H54 (cell line): ENCODE results near the gene PDE2A.
A peak's percentile ranks its signal among the peaks of the same experiment; 100 is the strongest.

Experiments
- DNase-seq: peaks from one replicate; pipeline ENCODE4 v3.0.0; 2011; ENCODE audit warnings: low spot score, mixed read lengths; ENCODE audit not compliant: insufficient read length
- FAIRE-seq: peaks from 3 replicates; lab custom pipeline; 2011; peaks lifted over from hg19 to GRCh38; lab: Jason Lieb, UNC
- POLR2A ChIP-seq: IDR thresholded peaks from 2 replicates; pipeline ENCODE4 v1.6.1; 2011; ENCODE audit warnings: low read depth, mild to moderate bottlenecking, low read length

Gene PDE2A

DNA sequence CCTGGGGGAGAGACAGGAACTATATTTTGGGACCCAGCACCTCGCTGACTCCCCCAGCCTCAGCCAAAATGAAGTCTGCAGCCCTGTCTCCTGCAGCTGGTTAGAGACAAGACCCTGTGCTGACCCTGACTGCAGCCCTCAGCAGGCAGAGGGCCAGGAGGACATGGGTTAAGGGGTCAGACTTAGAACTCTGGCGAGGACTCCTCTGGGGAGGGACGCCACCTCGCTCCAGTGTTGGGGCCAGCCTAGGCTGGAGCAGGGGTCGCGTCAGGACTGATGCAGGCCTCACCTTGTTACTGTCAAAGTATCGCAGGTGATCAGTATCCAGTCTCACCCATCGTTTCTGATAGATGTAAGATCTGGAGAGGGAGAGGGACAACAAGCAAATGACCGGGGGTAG lies 36.9 kb upstream of the PDE2A start:
- FAIRE-seq: no peak

DNA sequence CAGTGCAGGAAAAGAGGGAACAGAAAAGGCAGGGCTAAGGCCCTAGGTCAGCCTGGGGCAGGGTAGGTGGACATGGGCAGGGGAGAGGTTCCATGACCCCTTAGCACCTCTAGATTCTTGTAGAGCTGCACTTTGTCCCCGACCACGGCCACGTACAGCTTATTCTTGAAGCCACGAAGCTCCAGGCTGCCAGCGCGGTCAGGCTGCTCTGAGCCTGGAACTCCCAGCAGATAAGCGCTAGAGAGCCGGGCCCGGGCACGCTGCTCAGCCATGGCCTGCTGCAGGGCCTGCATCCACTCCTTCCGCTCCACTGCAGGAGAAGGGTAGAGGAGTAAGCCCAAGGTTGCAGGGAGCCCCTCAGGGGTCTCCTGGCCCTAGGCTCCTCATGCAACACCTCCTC lies 36.1 kb upstream of the PDE2A start:
- DNase-seq (no peak), FAIRE-seq (no peak)
- TF ChIP-seq POLR2A: no peak

More for the DNA sequence above, 36.9 kb upstream of the PDE2A start:
- DNase-seq: no peak
- no peak for TF ChIP-seq POLR2A

GRCh38 chr11:72709478-72710238 lies 35.4 kb upstream of the PDE2A start:
- no peak for FAIRE-seq
- no peak for TF ChIP-seq POLR2A
- DNase-seq: no peak

DNA sequence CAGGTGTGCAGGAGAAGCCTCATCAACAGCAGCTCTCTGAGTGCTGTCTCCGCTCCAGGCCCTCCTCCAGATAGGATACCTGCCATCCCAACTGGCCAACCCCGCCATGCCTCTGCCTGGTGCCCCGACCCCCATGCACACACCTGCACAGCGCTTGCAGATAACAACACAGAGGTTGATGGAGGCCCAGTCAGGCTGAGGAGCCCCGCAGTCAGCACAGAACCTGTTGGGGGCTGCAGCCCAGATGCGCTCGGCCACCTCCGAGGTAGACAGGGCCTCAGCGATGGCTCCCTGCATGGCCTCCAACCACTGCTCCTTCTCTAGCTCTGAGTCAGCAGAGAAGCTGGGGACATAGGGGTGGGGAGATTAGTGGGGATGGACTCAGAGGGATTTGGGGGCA lies 32.8 kb upstream of the PDE2A start:
- no peak for FAIRE-seq
- TF ChIP-seq POLR2A: no peak
- no peak for DNase-seq

- no peak for TF ChIP-seq POLR2A
- no peak for DNase-seq
- no peak for FAIRE-seq
Observed at GRCh38 chr11:72706579-72706978, 32.4 kb upstream of the PDE2A start.

DNA sequence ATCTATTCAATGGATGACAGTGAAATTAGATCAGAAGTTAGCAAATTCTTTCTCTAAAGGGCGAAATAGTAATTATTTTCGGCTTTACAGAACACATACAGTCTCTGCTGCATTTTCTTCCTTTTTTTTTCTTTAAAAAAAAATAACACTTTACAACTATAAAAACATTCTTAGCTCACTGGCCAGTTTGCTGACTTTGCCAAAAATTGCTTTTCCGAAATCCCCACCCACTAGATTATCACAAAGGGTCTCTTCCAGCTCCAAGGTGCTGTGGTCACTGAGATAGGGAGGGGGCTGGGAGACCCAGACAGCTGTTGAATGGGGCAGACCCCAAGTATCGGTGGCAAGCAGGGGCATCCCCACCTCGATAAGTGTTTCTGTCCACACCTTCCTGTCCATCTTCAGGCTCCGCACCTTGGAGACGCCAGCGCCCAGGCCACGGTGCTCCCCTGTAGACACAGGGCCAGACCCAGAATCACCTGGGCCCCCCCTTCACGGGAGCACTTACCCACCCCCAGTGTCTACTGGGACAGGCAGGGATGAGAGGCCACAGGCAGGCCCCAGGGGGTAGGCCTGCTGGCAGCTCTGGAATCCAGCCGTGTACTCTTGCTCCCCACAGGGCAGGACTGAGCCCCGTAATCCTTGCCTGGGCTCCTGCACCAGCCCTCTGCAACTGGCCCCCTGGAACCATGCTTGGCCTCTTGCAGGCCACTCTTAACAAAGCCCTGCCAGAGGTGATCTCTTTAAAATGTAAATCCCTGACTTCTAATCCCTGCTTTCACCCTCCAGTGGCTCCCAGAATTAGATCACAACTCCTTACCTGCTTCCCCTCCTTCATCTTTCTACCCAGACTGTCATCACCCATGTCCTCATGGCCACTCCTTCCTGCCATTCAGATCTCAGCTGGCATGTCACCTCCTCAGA lies 31.5 kb upstream of the PDE2A start:
- TF ChIP-seq POLR2A: no peak
- DNase-seq (no peak), FAIRE-seq (no peak)

- no peak for FAIRE-seq
- no peak for DNase-seq
- TF ChIP-seq POLR2A: no peak
Observed at GRCh38 chr11:72704783-72705265, 30.6 kb upstream of the PDE2A start.

DNA sequence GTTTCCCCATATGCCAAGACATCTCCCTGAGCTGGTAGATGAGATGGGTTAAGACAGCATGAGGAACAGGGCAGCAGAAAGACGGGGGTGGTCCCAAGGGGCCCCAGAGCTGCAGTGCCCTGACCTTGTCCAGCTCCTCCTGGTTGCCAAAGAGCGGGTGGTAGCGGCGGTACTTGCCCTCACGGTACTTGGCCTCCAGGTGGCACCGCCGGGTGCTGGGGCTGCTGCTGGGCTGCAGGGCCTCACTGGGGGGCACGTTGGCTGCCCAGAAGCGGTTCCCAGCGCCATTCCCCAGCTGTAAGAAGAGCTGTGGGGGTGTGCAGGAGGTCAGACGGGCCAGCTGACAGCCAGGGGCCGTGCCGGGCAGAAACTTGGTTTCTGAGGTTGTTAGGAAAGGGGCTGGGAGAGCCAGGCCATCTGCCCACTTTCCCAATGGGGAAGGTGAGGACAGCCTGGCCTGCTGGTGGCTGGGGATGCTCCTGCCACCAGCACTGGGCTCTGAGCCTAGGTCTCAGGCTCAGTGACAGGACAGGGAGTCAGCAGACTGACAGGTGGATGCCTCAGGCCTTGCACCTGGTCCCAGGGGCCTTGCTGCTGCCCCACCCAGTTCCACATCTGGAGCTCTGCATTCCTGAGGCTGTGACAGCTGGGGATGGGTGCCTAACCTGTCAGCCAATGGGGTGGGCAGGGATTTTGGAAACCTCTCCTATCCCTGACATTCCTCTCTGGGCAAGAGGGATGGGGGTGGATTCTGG lies 30.0 kb upstream of the PDE2A start:
- FAIRE-seq: no peak
- TF ChIP-seq POLR2A: no peak
- DNase-seq: no peak

DNA sequence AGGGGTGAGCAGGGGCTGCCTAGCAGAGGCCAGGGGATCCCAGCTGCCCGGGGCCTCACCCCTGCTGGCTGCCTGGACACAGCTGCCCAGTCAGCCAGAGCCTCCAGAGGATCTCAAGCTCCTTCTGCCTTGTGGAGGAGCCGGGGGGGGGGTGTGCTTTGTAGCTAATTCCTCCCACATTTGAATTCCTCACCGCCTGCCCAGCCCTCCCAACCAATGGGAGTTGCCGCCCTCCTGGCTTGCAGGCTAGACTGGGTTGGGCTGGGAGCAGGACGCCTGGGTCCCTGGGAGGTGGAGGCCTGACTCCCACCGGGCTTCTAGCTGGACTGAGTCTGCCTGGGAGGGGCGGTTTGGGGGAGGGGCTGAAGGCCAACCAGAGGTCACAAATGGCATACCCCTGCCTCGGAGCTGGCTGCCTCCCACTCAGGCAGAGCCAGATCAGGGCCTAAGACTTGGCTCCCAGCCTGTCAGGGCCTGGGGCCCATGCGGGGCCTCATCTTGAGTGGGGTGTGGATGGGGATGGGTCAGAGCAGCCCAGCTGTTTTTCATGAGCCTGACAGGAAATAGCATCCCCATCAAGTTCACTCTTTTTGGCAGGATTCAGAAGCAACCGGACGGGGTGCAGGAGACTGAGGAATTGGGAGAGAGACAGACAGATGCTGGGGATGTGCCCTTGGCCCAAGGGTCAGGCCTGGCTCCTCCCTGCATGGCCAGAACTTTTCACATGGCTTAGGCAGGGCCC lies 29.2 kb upstream of the PDE2A start:
- TF ChIP-seq POLR2A: no peak
- FAIRE-seq (no peak), DNase-seq (peak; percentile 53)

DNA sequence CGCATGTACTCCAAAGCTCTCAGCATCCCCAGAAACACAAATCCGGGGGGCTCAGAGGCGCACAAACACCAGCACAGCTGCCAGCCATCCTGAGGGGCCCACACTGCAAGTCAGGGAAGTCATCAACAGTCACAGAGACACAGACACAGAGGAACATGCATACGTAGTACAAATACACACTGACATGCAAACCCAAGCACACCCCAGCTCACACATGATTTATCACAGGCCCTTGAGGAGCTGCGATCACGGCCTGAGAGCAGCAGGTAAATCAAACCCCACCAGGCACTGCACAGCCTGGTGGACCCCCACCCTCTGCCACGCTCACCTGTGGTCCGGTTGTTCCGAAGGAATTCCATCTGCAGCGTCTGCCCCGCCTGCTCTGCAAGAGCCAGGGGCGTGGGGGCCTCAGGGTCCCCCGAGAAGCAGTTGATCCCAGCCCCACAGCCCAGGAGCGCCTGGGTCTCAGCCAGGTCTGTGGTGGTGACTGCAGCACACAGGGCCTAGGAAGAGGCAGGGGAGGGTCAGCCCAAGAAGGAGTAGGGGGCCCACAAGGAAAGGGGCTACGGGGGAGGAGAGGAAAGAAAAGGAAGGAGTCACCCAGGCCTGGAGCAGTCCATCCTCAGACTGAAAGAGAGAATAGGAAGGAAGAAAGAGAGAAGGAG lies 28.5 kb upstream of the PDE2A start:
- DNase-seq (no peak), FAIRE-seq (no peak)
- TF ChIP-seq POLR2A: no peak

DNA sequence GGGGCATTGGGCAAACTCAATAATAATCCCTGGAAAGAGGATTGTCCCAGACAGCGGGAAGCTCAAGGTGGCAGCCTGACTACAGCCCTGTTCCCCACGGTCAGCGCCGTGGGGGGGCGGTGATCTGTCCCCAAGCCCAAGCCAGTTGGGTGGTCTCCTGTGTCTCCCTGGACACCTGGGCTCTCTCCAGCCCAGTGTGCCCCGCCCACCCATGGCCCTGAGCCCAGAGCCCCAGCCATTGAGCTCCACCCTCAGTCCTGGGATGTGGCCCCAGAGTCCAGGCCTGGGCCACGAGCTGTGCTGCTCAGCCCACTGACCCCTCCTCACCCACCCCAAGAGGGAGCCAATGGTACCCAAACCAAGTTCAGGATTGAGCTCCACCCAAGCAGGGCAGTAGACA lies 27.9 kb upstream of the PDE2A start:
- FAIRE-seq (no peak), DNase-seq (no peak)
- no peak for TF ChIP-seq POLR2A

DNA sequence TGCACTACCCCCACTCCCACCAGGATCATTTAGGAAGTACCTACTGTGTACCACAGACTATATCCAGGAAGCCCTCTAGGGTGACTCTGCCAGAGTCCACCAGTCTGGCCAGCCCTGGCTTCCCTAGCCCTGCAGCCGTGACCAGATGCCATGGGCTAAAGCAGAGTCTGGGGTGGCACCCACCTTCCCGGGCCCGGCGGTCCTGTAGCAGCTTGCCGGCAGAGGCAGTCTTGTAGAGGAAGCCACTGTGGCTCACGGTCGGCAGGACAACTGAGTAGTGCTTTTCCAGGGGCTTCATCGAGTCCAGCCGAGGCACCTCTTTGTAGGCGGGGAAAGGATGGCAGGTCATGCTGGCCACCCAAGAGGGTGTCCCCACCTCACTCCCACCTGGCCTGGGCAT lies 27.2 kb upstream of the PDE2A start:
- FAIRE-seq: no peak
- no peak for TF ChIP-seq POLR2A
- no peak for DNase-seq
